ENCODE results near the gene ALG8. TPM values are rescaled to one million over a fixed set of nuclear protein-coding genes. Genes with fewer than 3 reads are reported as not detected.
"Not testable (repeated sequence)": the region's sequence is repeated elsewhere in the genome, so short reads cannot be mapped to it uniquely, and the experiment has no call there.

Gene ALG8
- total RNA-seq, 1 donor: 60.9 TPM

DNA sequence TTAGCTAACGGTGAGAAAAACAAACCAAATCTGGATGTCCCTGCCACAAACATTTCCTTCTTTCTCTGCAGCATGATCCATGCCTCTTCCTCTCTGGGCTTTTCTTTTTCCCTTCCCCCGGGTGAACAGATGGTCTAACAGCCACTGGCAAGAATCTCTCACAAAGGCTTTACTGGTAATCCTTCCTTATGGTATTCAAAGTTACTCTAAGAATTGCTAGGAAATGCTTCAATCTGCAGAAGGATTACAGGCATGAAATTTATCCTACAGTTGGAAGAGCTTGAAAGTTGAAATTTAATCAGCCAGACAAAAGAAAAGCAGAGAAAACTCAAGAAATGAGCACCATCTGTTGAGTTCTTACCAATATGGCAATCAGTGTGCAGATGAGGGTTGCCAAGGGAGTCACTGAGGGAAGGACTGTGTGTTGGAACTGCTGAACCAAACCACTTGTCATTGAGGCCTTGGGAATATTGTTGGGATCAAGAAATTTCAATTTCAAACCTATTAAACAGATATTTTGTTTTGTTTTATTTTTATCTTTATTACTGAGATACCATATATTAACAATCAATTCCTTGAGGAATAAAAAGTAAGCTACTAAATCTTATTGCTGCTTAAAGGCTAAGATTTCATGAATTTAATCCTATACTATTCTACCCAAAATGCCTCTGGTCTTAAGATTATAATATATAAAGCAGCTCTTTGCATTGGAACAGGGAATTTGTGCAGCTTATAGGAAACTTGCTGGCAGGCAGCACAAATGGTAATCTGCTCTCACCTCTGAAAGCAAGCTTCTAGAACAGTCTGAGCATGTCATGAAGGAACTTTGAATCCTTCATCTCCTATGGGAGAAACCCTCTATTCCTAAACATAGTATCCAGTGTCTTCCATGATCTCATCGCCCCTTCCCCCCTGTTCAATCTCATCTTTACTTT, 30.1 kb downstream of the ALG8 start:
- TF ChIP-seq, protein P1, sequence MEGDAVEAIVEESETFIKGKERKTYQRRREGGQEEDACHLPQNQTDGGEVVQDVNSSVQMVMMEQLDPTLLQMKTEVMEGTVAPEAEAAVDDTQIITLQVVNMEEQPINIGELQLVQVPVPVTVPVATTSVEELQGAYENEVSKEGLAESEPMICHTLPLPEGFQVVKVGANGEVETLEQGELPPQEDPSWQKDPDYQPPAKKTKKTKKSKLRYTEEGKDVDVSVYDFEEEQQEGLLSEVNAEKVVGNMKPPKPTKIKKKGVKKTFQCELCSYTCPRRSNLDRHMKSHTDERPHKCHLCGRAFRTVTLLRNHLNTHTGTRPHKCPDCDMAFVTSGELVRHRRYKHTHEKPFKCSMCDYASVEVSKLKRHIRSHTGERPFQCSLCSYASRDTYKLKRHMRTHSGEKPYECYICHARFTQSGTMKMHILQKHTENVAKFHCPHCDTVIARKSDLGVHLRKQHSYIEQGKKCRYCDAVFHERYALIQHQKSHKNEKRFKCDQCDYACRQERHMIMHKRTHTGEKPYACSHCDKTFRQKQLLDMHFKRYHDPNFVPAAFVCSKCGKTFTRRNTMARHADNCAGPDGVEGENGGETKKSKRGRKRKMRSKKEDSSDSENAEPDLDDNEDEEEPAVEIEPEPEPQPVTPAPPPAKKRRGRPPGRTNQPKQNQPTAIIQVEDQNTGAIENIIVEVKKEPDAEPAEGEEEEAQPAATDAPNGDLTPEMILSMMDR (IDR thresholded peaks at IDR 0.05; ENCODE audit: insufficient read depth, low read depth, low read length): no peak
- no peak overlapping the region for H3K4me3 ChIP-seq (ENCODE audit: low read depth, low read length)
- DNase-seq (ENCODE audit: low read depth): peak; percentile 14

DNA sequence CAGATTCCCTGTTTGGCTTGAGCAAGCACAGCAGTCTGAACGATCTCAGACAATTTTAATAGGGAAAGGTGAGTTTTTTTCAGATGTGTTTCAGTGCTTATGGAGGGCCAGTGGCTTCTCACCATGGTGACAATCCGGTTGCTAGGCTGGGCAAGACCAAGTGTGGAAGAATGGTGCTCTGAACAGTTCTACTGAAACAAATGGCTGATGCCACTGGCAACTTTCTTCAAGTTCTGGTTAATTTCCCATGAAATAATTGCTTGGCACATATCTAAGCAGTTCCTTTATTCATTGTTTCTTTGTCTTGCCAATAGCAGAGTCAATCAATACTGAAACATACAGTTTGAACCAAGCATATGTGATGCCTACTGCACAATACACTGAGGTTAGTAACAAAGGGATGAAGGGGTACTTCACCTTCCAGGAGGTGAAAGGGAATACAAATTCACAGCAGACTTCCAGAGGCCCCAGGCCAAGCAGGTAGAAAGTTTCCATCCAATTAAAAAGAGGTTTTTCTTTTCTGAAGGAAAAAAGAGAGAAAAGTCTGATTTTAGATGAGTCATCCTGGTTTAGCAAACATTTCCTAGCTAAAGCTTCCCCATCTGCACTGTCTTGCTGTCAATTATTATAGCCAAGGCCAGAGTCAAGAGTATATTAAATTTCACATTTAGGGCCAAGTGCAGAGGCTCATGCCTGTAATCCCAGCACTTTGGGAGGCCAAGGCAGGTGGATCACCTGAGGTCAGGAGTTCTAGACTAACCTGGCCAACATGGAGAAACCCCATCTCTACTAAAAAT, 38.6 kb downstream of the ALG8 start:
- TF ChIP-seq, protein P1 (IDR thresholded peaks at IDR 0.05; ENCODE audit: insufficient read depth, low read depth, low read length): no peak
- peak; percentile 10 for DNase-seq (ENCODE audit: low read depth)

DNA sequence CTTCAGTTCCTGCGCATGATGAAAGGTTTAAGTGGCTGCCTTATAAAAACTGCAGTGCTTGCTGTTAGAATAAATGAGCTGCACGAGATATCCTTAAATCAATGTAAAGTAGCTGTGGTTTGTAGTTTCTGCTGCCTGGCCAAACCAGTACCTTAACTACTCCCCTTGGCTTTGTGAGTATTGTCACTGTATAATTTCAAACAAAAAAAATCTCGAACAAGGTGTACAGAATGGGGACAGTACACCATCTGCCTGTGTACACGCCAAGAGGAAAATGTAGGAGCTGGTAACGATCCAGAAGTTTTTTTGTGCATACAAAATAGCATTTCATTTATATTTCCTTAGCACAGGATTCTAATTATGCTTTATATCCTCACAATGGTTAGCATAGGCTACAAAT, 39.2 kb downstream of the ALG8 start:
- no peak for DNase-seq (ENCODE audit: low read depth)
- no peak overlapping the region for H3K4me3 ChIP-seq (ENCODE audit: low read depth, low read length)
- TF ChIP-seq, protein P1 (IDR thresholded peaks at IDR 0.05; ENCODE audit: insufficient read depth, low read depth, low read length): no peak

More for the DNA sequence above, 38.6 kb downstream of the ALG8 start:
- no peak overlapping the region for H3K4me3 ChIP-seq (ENCODE audit: low read depth, low read length)

DNA sequence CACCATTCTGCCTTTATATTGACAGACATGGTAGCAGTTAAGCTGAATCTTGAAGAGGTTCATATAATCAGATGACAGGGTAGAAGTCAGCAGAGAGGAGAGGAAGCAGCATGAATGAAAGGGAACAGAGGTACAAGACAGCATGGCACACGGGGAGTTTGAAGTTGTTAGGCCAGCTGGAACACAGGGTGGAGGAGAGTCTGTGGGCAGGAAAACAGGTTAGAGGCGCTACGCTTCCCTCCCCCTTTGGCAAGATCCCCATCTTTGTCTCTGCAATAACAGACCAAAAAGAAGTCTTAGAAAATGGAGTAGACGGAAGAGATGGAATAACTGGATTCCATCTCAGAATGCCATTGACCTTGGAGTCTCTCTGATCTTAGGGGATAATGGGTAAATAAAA, 39.8 kb downstream of the ALG8 start:
- no peak for DNase-seq (ENCODE audit: low read depth)
- TF ChIP-seq, protein P1 (IDR thresholded peaks at IDR 0.05; ENCODE audit: insufficient read depth, low read depth, low read length): no peak
- H3K4me3 ChIP-seq (ENCODE audit: low read depth, low read length): no peak overlapping the region

DNA sequence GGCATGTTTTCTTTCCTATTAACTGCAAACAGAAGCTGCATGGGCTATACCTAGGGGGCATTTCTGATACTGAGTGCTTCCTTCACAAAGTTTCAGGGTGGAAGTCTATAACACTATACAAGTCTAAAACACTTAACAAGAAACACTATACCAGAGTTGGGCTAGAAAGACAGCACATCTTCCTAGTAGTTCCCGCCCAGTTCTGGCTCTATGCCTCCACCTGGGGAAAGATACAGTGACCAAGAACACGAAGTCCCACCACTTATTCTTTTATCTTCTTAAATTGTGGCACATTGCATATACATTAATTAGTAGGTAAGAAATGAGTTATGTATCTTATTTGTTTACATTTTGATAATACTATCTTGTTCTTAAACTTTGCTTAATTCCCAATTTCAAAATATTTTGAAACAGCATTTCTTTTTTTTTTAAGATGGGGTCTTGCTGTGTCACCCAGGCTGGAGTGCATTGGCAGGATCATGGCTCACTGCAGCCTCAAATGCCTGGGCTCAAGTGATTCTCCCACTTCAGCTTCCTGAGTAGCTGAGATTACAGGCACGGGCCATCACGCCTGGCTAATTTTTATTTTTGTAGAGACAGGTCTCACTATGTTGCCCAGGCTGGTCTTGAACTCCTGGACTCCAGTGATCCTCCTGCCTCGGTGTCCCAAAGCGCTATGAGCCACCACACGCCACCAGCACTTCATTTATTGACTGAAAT, 41.6 kb downstream of the ALG8 start:
- TF ChIP-seq, protein P1 (IDR thresholded peaks at IDR 0.05; ENCODE audit: insufficient read depth, low read depth, low read length): no peak
- H3K4me3 ChIP-seq (ENCODE audit: low read depth, low read length): no peak overlapping the region
- DNase-seq (ENCODE audit: low read depth): no peak

DNA sequence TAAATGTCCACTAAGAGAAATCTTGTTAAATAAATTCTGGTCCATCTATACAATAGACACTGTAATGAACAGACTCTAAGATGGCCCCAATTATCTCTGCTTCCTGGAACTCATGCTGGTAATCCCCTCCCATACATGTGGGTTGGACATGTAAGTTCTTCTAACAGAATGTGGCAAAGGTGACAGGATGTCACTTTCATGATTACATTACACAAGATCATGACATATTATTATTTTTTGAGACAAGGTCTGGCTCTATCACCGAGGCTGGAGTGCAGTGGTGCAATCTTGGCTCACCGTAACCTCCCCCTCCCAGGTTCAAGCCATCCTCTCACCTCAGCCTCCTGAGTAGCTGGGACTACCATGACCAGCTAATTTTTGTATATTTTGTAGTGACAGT, 45.2 kb downstream of the ALG8 start:
- H3K4me3 ChIP-seq (ENCODE audit: low read depth, low read length): no peak overlapping the region
- DNase-seq (ENCODE audit: low read depth): no peak
- TF ChIP-seq, protein P1 (IDR thresholded peaks at IDR 0.05; ENCODE audit: insufficient read depth, low read depth, low read length): no peak

DNA sequence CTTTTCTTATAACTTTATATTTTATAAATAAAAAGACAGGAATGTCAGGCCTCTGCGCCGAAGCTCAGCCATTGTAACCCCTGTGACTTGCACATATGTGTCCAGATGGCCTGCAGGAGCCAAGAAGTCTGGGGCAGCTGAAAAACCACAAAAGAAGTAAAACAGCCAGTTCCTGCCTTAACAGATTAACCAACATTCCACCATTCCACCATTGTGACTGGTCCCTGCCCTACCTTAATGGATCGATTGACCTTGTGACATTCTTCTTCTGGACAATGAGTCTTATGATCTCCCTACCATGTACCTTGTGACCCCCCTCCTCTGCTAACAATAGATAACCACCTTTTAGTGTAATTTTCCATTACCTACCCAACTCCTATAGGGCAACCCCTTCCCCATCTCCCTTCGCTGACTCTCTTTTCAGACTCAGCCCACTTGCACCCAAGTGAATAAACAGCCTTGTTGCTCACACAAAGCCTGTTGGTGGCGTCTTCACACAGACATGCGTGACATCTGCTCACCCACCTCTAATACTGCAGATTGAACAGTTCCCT, 52.8 kb downstream of the ALG8 start:
- not testable (repeated sequence) for H3K4me3 ChIP-seq (ENCODE audit: low read depth, low read length); DNase-seq (ENCODE audit: low read depth)

Data from fibroblast of villous mesenchyme (primary cell).